Transverse colon (tissue), 4 donors: ENCODE results near the gene AK4.

Experiments
- CTCF ChIP-seq, 5 experiments: fragments of 200-600 bp in 3 of 5; fragments of 450-650 bp in 2 of 5; sonication (generic) in 3 of 5; IDR thresholded peaks; 1 replicate in 2 of 5; 2 replicates in 3 of 5; pipeline ENCODE4 v1.5.1; 2016 to 2017; ENCODE audit warnings: antibody characterized with exemption in 5 of 5, inconsistent platforms in 3 of 5, mild to moderate bottlenecking in 2 of 5, moderate library complexity in 1 of 5
- POLR2A ChIP-seq: fragments of 450-650 bp; IDR thresholded peaks from one replicate; pipeline ENCODE4 v1.6.1; 2016; ENCODE audit warnings: antibody characterized with exemption, mild to moderate bottlenecking, moderate library complexity
- POLR2AphosphoS5 ChIP-seq, 3 donors: sonication (generic); formaldehyde crosslinking; IDR thresholded peaks; one replicate each; pipeline ENCODE4 v1.6.1; 2016; ENCODE audit warnings: antibody characterized with exemption in 3 of 3

DNA sequence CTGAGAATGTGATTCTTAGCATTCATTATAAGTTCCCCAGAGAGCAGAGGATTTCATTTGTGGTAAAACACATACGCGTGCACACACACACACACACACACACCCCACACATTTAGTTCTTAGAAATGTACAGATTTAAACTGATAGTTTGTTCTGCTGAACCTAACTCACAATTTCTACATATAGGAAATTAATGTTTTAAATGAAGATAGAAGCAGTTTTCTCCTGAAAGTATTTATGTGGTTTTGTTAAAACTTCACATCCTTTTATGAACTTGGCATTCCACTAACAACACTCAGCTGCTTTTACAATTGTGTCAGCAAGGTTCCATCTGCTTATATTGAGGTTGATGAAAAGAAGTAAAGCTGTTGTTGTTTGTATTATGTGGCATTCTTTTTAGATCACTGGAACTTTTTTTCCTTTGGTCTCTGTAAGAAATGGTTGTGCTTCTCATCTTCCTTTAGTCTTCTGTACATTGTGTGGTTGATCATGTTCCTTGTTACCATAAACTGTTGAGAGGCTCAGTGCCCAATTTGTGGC, 41.6 kb downstream of the AK4 start:
- TF ChIP-seq CTCF (IDR thresholded peaks at IDR 0.05) = no peak
- TF ChIP-seq POLR2AphosphoS5 (IDR thresholded peaks at IDR 0.05) = no peak
- no peak for TF ChIP-seq POLR2A
